Measurements from ENCODE around the gene STRBP. TPM values are rescaled to one million over a fixed set of nuclear protein-coding genes. Genes with fewer than 3 reads are reported as not detected.

Gene STRBP
- total and polyA plus RNA-seq, 9 of the 15 experiments (the other 6 are each of a cell fraction or from before 2014, with no cell fraction given): 27.7 to 84.0 (median 70.2) TPM

DNA sequence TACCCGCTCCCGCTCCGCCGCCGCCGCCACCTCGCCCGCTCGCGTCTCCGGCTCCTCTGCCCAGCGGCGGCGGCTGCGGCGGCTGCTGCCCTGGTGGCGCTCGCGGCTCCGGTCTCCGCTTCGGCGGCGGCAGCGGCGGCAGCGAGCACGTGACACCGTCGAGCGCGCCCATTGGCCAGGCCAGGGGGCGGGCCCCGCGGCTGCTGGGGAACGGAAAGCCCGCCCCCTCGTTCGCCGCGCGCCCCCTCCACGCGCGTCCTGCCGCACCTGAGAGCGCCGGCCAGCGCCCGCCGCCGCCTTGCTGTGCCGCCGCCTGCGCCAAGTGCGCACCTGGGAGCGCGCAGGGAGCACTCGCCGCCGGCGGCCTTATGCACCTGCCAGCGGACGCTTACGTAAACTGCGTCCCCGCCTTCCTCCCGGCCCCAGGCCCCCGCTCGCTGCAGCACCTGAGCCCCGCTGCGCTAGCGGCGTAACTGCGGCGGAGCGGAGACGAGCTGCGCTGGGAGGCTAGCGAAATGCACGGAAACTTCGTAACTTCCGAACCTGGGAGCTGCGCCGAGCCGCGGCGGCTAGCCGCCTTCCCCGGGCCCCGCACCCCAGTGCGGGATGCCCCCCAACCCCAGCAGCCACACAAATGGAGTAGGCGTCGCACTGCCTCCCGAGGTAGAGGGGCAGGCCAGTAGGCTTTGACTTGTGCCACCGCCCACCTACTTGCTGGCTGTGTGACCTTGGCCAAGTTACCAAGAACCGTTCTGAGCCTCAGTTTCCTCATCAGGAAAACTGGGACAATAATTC lies at the start of gene STRBP (continued):
- peak; percentile 100 for TF ChIP-seq ZNF24 (IDR thresholded peaks at IDR 0.05)
- no peak for TF ChIP-seq RFX7 (CRISPR knock-in tag; IDR thresholded peaks at IDR 0.05)
- TF ChIP-seq FOXM1 (IDR thresholded peaks at IDR 0.05; ENCODE audit: low read depth): no peak
- TF ChIP-seq FOXM1 (CRISPR knock-in tag; IDR thresholded peaks at IDR 0.05; ENCODE audit: low read depth): 0 out of 2 replicates have a peak, but pooled peaks have one; percentile 47
- TF ChIP-seq XRCC5 (IDR thresholded peaks at IDR 0.05; ENCODE audit: low read depth, low read length): 0 out of 2 replicates have a peak, but pooled peaks have one; percentile 49
- TF ChIP-seq ESRRB (CRISPR knock-in tag; IDR thresholded peaks at IDR 0.05; ENCODE audit: borderline replicate concordance): no peak
- TF ChIP-seq RCOR1 (IDR thresholded peaks at IDR 0.05; ENCODE audit: borderline replicate concordance in 1 of 2, low read depth in 2 of 2, low read length in 2 of 2): 0 out of 4 replicates have a peak, but pooled peaks of 1 of the 2 experiments have one; percentile 11
- TF ChIP-seq ELF4 (CRISPR knock-in tag; IDR thresholded peaks at IDR 0.05): no peak
- TF ChIP-seq YY1 (IDR thresholded peaks at IDR 0.05; ENCODE audit: borderline replicate concordance in 1 of 3, control insufficient read depth in 1 of 3, extremely low read depth in 1 of 3, insufficient read depth in 3 of 3, insufficient read length in 1 of 3, insufficient replicate concordance in 2 of 3, low read depth in 1 of 3, low read length in 2 of 3): peak in 1 of 3 experiments; percentile 18
- TF ChIP-seq HDAC3 (IDR thresholded peaks at IDR 0.05; ENCODE audit: borderline replicate concordance, partially characterized antibody): peak; percentile 100
- TF ChIP-seq, protein P1, sequence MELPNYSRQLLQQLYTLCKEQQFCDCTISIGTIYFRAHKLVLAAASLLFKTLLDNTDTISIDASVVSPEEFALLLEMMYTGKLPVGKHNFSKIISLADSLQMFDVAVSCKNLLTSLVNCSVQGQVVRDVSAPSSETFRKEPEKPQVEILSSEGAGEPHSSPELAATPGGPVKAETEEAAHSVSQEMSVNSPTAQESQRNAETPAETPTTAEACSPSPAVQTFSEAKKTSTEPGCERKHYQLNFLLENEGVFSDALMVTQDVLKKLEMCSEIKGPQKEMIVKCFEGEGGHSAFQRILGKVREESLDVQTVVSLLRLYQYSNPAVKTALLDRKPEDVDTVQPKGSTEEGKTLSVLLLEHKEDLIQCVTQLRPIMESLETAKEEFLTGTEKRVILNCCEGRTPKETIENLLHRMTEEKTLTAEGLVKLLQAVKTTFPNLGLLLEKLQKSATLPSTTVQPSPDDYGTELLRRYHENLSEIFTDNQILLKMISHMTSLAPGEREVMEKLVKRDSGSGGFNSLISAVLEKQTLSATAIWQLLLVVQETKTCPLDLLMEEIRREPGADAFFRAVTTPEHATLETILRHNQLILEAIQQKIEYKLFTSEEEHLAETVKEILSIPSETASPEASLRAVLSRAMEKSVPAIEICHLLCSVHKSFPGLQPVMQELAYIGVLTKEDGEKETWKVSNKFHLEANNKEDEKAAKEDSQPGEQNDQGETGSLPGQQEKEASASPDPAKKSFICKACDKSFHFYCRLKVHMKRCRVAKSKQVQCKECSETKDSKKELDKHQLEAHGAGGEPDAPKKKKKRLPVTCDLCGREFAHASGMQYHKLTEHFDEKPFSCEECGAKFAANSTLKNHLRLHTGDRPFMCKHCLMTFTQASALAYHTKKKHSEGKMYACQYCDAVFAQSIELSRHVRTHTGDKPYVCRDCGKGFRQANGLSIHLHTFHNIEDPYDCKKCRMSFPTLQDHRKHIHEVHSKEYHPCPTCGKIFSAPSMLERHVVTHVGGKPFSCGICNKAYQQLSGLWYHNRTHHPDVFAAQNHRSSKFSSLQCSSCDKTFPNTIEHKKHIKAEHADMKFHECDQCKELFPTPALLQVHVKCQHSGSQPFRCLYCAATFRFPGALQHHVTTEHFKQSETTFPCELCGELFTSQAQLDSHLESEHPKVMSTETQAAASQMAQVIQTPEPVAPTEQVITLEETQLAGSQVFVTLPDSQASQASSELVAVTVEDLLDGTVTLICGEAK (IDR thresholded peaks at IDR 0.05): peak; percentile 45; the same call in 1 of the 2 replicates
- TF ChIP-seq, protein P1 (CRISPR knock-in tag; IDR thresholded peaks at IDR 0.05): no peak
- TF ChIP-seq RAD21 (CRISPR knock-in tag; conservative IDR thresholded peaks at IDR 0.05 in 1 of 2, IDR thresholded peaks at IDR 0.05 in 1 of 2): peak in 1 of 2 experiments; percentile 17; a peak in 1 of 4 replicates
- no peak for TF ChIP-seq ZNF311 (CRISPR knock-in tag; IDR thresholded peaks at IDR 0.05)
- TF ChIP-seq E2F3 (CRISPR knock-in tag; IDR thresholded peaks at IDR 0.05): peak; percentile 46; the same call in 1 of the 2 replicates

All from K562 (cell line).